Endodermal cell (in vitro differentiated cells): ENCODE measurements around the gene MORC3. TPM values are rescaled to one million over a fixed set of nuclear protein-coding genes. Genes with fewer than 3 reads are reported as not detected.

Source experiments
- DNase-seq: peaks from one replicate; pipeline ENCODE4 v3.0.0-alpha.2; 2017
- H3K27ac ChIP-seq: 2 replicates; pipeline ENCODE4 v1.5.1; 2013; ENCODE audit warnings: mild to moderate bottlenecking, low read depth, low read length, moderate library complexity
- H3K27me3 ChIP-seq: 2 replicates; pipeline ENCODE4 v1.6.1; 2013; ENCODE audit warnings: mild to moderate bottlenecking, low read length, moderate library complexity; ENCODE audit not compliant: insufficient read depth, control insufficient read depth, poor library complexity, severe bottlenecking
- H3K36me3 ChIP-seq: 2 replicates; pipeline ENCODE4 v1.7.0; 2013; ENCODE audit warnings: mild to moderate bottlenecking, low read length, moderate library complexity; ENCODE audit not compliant: control insufficient read depth, insufficient read depth
- H3K4me1 ChIP-seq: one replicate; pipeline ENCODE4 v1.7.0; 2013; ENCODE audit warnings: low read length; ENCODE audit not compliant: control insufficient read depth, insufficient read depth
- H3K4me3 ChIP-seq: 2 replicates; pipeline ENCODE4 v1.5.1; 2013; ENCODE audit warnings: mild to moderate bottlenecking, low read length, moderate library complexity
- H3K9ac ChIP-seq: 2 replicates; pipeline ENCODE4 v1.6.1; 2013; ENCODE audit warnings: mild to moderate bottlenecking, low read length, moderate library complexity; ENCODE audit not compliant: poor library complexity, severe bottlenecking; ENCODE audit errors: extremely low read depth
- H3K9me3 ChIP-seq: 2 replicates; pipeline ENCODE4 v1.6.1; 2013; ENCODE audit warnings: mild to moderate bottlenecking, low read length, moderate library complexity; ENCODE audit not compliant: control insufficient read depth
- H3K27ac Mint-ChIP-seq: 2 replicates; pipeline ENCODE4 v1.8.0; 2020; ENCODE audit warnings: mixed read lengths
- H3K27me3 Mint-ChIP-seq: 2 replicates; pipeline ENCODE4 v1.8.0; 2021; ENCODE audit warnings: mild to moderate bottlenecking, mixed read lengths; ENCODE audit not compliant: insufficient read depth
- H3K36me3 Mint-ChIP-seq: 2 replicates; pipeline ENCODE4 v1.8.0; 2020; ENCODE audit warnings: low read depth, mixed read lengths
- H3K4me1 Mint-ChIP-seq: 2 replicates; pipeline ENCODE4 v1.8.0; 2020; ENCODE audit warnings: mixed read lengths
- H3K4me3 Mint-ChIP-seq: 2 replicates; pipeline ENCODE4 v1.8.0; 2020; ENCODE audit warnings: mild to moderate bottlenecking, moderate library complexity, mixed read lengths
- H3K9me3 Mint-ChIP-seq: 2 replicates; pipeline ENCODE4 v1.8.0; 2020; ENCODE audit warnings: mild to moderate bottlenecking, mixed read lengths
- CTCF ChIP-seq: fragments of 200-600 bp; sonication (generic); conservative IDR thresholded peaks from 2 replicates; pipeline ENCODE4 v1.5.0; 2021; ENCODE audit warnings: antibody characterized with exemption, mild to moderate bottlenecking
- WGBS, 2 experiments: methylation state at CpG; one replicate each; pipeline versions ENCODE4 v1.1.5 to v1.1.7; 2013; ENCODE audit warnings: missing lambda C conversion rate in 2 of 2, mixed read lengths in 1 of 2; ENCODE audit not compliant: insufficient coverage in 1 of 2, insufficient read length in 1 of 2; 5-methylcytosine and 5-hydroxymethylcytosine counted together
- total RNA-seq, 2 donors: library from RNA; stranded (reverse); fragmentation: NEBNext Ultra II Directional in 1 of 2; extraction: Animal tissue kit (Norgen Biotek cat#: 25700) in 1 of 2; gene quantifications; 2 replicates in 1 of 2; 3 replicates in 1 of 2; pipeline ENCODE4 v1.2.1, GENCODE V29; 2021

Gene MORC3
- total RNA-seq, 2 donors from 2014 or later: 17.8 to 23.3 TPM

GRCh38 chr21:36321325-36322082, 1.5 kb downstream of the MORC3 start:
- H3K27ac Mint-ChIP-seq: peak overlapping the region; percentile 76
- 0 to 11% methylated on average over 2 to 7 of the region's 8 CpGs for WGBS, 2 experiments
- H3K27me3 ChIP-seq: no peaks in the 10 kb centered on the region
- TF ChIP-seq CTCF: no peak
- peak; percentile 58 for DNase-seq
- peak overlapping the region; percentile 95 for H3K4me3 ChIP-seq
- peaks cover 28% of the 10 kb centered on the region for H3K36me3 Mint-ChIP-seq
- H3K4me3 Mint-ChIP-seq: peak overlapping the region; percentile 72
- peaks cover 8% of the 10 kb centered on the region for H3K4me1 Mint-ChIP-seq
- H3K27me3 Mint-ChIP-seq: no peaks in the 10 kb centered on the region
- H3K9me3 Mint-ChIP-seq: no peaks in the 10 kb centered on the region
- H3K9ac ChIP-seq: peak overlapping the region; percentile 78
- H3K36me3 ChIP-seq: peaks cover 29% of the 10 kb centered on the region
- peak overlapping the region; percentile 97 for H3K27ac ChIP-seq
- H3K4me1 ChIP-seq: no peaks in the 10 kb centered on the region
- H3K9me3 ChIP-seq: no peaks in the 10 kb centered on the region

GRCh38 chr21:36322083-36322424, 2.1 kb downstream of the MORC3 start:
- peaks cover 28% of the 10 kb centered on the region for H3K36me3 Mint-ChIP-seq
- H3K9me3 Mint-ChIP-seq: no peaks in the 10 kb centered on the region
- H3K4me3 Mint-ChIP-seq: peak overlapping the region; percentile 72
- peaks cover 29% of the 10 kb centered on the region for H3K36me3 ChIP-seq
- TF ChIP-seq CTCF: no peak
- peak overlapping the region; percentile 76 for H3K27ac Mint-ChIP-seq
- peak overlapping the region; percentile 78 for H3K9ac ChIP-seq
- no peaks in the 10 kb centered on the region for H3K9me3 ChIP-seq
- no peaks in the 10 kb centered on the region for H3K27me3 Mint-ChIP-seq
- H3K4me1 ChIP-seq: no peaks in the 10 kb centered on the region
- H3K4me1 Mint-ChIP-seq: peaks cover 8% of the 10 kb centered on the region
- WGBS, 2 experiments: 100% methylated on average over 1 of the region's 2 CpGs
- DNase-seq: no peak
- no peak overlapping the region for H3K27ac ChIP-seq
- H3K4me3 ChIP-seq: peak overlapping the region; percentile 95
- no peaks in the 10 kb centered on the region for H3K27me3 ChIP-seq

- no peaks in the 10 kb centered on the region for H3K9me3 ChIP-seq
- H3K36me3 ChIP-seq: peaks cover 38% of the 10 kb centered on the region
- Mint-ChIP-seq H3K27me3 (no peaks in the 10 kb centered on the region), H3K4me3 (no peak overlapping the region), H3K4me1 (peaks cover 8% of the 10 kb centered on the region), H3K27ac (no peak overlapping the region), H3K36me3 (peaks cover 28% of the 10 kb centered on the region), H3K9me3 (no peaks in the 10 kb centered on the region)
- no peak overlapping the region for H3K4me3 ChIP-seq
- no peak for TF ChIP-seq CTCF
- no peaks in the 10 kb centered on the region for H3K4me1 ChIP-seq
- no peak for DNase-seq
- H3K9ac ChIP-seq: no peak overlapping the region
- WGBS, 2 experiments: 91 to 93% methylated on average over 3 of the region's 3 CpGs
- H3K27me3 ChIP-seq: no peaks in the 10 kb centered on the region
- H3K27ac ChIP-seq: no peak overlapping the region
Observed at GRCh38 chr21:36323032-36323431, 3.0 kb downstream of the MORC3 start.
